H1 (cell line): Measurements from ENCODE around the gene CELF2. TPM values are rescaled to one million over a fixed set of nuclear protein-coding genes. Genes with fewer than 3 reads are reported as not detected.

Experiments used
- POLR2A ChIP-seq, 2 experiments: IDR thresholded peaks; 1 replicate in 1 of 2; 2 replicates in 1 of 2; pipeline ENCODE4 v1.6.1; 2011; ENCODE audit warnings: low read depth in 2 of 2, low read length in 2 of 2, mild to moderate bottlenecking in 2 of 2; ENCODE audit errors: control extremely low read depth in 1 of 2
- POLR2AphosphoS5 ChIP-seq: IDR thresholded peaks from 2 replicates; pipeline ENCODE4 v1.6.1; 2011; ENCODE audit warnings: low read depth, low read length
- SAP30 ChIP-seq: fragments of 300-600 bp; sonication (generic); IDR thresholded peaks from 2 replicates; pipeline ENCODE4 v1.7.1; 2012; ENCODE audit warnings: low read length, moderate library complexity, mild to moderate bottlenecking, inconsistent platforms; ENCODE audit not compliant: insufficient read depth, insufficient replicate concordance
- SIX5 ChIP-seq: IDR thresholded peaks from 2 replicates; pipeline ENCODE4 v1.6.1; 2011; ENCODE audit warnings: mild to moderate bottlenecking, low read depth, low read length
- SUZ12 ChIP-seq: fragments of 200-600 bp; sonication (generic); IDR thresholded peaks from 2 replicates; pipeline ENCODE4 v1.6.1; 2012; ENCODE audit warnings: mild to moderate bottlenecking, inconsistent platforms, low read length, moderate library complexity, mixed read lengths
- TCF12 ChIP-seq: IDR thresholded peaks from 2 replicates; pipeline ENCODE4 v1.6.1; 2011; ENCODE audit warnings: low read depth, mild to moderate bottlenecking, low read length
- ZNF274 ChIP-seq: IDR thresholded peaks from 2 replicates; pipeline ENCODE4 v1.7.0; 2012; ENCODE audit warnings: low read length, borderline replicate concordance; ENCODE audit errors: extremely low read depth
- polyA plus RNA-seq, 7 experiments: library from polyadenylated mRNA; depleted of rRNA in 3 of 7; stranded (reverse) in 5 of 7; unstranded in 2 of 7; fragments of >200 nt in 5 of 7; fragments of 200-250 nt in 2 of 7; gene quantifications; 1 replicate in 5 of 7; 2 replicates in 1 of 7; 4 replicates in 1 of 7; pipeline versions ENCODE4 v1.2.1 to v1.2.3, GENCODE V29; 2011 to 2013; ENCODE audit warnings: missing spikeins in 2 of 7, mixed read lengths in 2 of 7
- total RNA-seq: library from RNA; stranded (reverse); fragmentation: NEBNext Ultra II Directional; extraction: Animal tissue kit (Norgen Biotek cat#: 25700); gene quantifications from 2 replicates; pipeline ENCODE4 v1.2.1, GENCODE V29; 2021
- TF ChIP-seq, protein P1 (sequence below): fragments of 300-600 bp; sonication (generic); IDR thresholded peaks from 2 replicates; pipeline ENCODE4 v1.7.1; 2012; ENCODE audit warnings: low read length, moderate library complexity, mild to moderate bottlenecking, inconsistent platforms; ENCODE audit not compliant: insufficient replicate concordance

CELF2 gene
- total and polyA plus RNA-seq, 2 of the 8 experiments (the other 6 are each of a cell fraction or from before 2014, with no cell fraction given), result 18.3 to 22.7 TPM

- TF ChIP-seq, protein P1, sequence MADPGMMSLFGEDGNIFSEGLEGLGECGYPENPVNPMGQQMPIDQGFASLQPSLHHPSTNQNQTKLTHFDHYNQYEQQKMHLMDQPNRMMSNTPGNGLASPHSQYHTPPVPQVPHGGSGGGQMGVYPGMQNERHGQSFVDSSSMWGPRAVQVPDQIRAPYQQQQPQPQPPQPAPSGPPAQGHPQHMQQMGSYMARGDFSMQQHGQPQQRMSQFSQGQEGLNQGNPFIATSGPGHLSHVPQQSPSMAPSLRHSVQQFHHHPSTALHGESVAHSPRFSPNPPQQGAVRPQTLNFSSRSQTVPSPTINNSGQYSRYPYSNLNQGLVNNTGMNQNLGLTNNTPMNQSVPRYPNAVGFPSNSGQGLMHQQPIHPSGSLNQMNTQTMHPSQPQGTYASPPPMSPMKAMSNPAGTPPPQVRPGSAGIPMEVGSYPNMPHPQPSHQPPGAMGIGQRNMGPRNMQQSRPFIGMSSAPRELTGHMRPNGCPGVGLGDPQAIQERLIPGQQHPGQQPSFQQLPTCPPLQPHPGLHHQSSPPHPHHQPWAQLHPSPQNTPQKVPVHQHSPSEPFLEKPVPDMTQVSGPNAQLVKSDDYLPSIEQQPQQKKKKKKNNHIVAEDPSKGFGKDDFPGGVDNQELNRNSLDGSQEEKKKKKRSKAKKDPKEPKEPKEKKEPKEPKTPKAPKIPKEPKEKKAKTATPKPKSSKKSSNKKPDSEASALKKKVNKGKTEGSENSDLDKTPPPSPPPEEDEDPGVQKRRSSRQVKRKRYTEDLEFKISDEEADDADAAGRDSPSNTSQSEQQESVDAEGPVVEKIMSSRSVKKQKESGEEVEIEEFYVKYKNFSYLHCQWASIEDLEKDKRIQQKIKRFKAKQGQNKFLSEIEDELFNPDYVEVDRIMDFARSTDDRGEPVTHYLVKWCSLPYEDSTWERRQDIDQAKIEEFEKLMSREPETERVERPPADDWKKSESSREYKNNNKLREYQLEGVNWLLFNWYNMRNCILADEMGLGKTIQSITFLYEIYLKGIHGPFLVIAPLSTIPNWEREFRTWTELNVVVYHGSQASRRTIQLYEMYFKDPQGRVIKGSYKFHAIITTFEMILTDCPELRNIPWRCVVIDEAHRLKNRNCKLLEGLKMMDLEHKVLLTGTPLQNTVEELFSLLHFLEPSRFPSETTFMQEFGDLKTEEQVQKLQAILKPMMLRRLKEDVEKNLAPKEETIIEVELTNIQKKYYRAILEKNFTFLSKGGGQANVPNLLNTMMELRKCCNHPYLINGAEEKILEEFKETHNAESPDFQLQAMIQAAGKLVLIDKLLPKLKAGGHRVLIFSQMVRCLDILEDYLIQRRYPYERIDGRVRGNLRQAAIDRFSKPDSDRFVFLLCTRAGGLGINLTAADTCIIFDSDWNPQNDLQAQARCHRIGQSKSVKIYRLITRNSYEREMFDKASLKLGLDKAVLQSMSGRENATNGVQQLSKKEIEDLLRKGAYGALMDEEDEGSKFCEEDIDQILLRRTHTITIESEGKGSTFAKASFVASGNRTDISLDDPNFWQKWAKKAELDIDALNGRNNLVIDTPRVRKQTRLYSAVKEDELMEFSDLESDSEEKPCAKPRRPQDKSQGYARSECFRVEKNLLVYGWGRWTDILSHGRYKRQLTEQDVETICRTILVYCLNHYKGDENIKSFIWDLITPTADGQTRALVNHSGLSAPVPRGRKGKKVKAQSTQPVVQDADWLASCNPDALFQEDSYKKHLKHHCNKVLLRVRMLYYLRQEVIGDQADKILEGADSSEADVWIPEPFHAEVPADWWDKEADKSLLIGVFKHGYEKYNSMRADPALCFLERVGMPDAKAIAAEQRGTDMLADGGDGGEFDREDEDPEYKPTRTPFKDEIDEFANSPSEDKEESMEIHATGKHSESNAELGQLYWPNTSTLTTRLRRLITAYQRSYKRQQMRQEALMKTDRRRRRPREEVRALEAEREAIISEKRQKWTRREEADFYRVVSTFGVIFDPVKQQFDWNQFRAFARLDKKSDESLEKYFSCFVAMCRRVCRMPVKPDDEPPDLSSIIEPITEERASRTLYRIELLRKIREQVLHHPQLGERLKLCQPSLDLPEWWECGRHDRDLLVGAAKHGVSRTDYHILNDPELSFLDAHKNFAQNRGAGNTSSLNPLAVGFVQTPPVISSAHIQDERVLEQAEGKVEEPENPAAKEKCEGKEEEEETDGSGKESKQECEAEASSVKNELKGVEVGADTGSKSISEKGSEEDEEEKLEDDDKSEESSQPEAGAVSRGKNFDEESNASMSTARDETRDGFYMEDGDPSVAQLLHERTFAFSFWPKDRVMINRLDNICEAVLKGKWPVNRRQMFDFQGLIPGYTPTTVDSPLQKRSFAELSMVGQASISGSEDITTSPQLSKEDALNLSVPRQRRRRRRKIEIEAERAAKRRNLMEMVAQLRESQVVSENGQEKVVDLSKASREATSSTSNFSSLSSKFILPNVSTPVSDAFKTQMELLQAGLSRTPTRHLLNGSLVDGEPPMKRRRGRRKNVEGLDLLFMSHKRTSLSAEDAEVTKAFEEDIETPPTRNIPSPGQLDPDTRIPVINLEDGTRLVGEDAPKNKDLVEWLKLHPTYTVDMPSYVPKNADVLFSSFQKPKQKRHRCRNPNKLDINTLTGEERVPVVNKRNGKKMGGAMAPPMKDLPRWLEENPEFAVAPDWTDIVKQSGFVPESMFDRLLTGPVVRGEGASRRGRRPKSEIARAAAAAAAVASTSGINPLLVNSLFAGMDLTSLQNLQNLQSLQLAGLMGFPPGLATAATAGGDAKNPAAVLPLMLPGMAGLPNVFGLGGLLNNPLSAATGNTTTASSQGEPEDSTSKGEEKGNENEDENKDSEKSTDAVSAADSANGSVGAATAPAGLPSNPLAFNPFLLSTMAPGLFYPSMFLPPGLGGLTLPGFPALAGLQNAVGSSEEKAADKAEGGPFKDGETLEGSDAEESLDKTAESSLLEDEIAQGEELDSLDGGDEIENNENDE, result no peak
- TF ChIP-seq POLR2AphosphoS5 (no peak), POLR2A (IDR thresholded peaks at IDR 0.05; ENCODE audit: control extremely low read depth in 1 of 2, low read depth in 2 of 2, low read length in 2 of 2) (no peak), SUZ12 (no peak), SAP30 (no peak), TCF12 (no peak), ZNF274 (no peak), SIX5 (no peak)
Measured at GRCh38 chr10:11011436-11011835, 6.2 kb upstream of the CELF2 start (continued).
